NCI-H2227 treated with DMSO at 0.1 percent for 48 hours (cell line): ENCODE measurements around the gene MARK3.
"Not testable (repeated sequence)": the region's sequence is repeated elsewhere in the genome, so short reads cannot be mapped to it uniquely, and the experiment has no call there.

Experiments
- DNase-seq: peaks from one replicate; lab custom pipeline; 2025; lab: John Stamatoyannopoulos, UW

Gene MARK3

DNA sequence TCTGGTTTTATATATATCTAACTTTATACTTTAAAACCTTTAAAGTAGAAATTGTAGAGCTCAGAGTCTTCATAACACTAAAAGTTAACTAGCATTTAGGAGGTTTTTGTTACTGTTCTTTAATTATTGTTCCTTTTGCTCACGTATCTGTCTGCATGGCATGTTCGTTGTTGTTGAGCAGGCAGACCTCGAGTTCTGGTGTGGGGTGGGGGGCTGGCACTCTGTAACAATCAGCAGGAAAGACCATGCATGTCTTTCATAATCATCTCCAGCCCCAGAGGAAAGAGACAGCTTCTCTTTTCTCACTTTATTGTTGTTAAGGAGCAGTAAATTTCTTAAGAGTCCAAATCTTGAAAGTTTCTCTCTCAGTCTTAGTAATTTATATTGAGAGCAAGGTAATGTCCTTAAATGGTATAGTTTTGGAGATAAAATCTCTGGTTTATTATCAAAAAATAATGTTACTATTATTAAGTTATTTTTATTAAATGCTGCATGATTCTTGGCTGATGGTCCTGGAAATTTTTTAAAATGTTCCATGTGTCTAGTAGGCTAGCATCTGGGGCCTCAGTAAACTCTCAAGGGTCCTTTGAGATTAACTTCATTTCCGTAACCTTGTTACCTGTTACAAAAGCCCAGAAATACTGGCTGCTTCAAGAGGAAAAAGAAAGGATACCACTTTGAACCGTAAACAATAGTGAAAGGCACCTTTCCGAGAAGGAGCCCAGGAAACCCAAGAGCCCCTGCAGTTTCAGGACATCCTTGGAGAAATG, 107.1 kb downstream of the MARK3 start:
- DNase-seq, result no peak

DNA sequence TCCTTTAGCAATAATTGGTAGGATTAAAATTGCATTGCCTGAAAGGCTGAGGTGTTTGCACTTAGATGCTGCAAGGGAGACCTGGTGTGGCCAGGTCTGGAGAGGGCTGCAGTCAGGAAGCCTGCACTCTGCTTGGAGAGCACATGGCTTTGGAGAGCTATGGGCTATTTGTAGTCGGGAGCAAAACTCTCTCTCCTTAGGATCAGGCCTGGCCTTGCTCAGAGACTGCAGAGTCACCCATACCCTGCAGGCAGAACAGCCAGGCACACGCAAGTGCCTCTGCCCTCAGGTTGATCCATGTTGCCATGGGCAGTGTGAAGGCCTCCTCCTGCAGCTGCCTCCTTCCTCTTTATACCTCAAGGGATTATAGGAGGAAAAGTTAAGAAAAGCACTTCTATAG, 110.6 kb downstream of the MARK3 start:
- DNase-seq, result no peak

DNA sequence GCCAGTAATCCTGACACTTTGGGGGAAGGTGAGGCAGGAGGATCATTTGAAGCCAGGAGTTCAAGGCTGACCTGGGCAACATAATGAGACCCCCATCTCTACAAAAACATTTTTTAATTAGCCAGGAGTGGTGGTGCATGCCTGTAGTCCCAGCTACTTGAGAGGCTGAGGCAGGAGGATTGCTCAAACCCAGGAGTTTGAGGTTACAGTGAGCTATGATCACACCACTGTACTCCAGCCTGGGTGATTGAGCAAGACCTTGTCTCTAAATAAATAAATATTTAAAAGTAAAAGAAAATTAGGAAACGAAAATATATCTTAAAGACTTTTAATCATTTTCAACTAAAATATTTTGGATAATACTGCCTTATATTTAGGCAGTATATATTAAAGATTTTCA, 111.6 kb downstream of the MARK3 start:
- no peak for DNase-seq

DNA sequence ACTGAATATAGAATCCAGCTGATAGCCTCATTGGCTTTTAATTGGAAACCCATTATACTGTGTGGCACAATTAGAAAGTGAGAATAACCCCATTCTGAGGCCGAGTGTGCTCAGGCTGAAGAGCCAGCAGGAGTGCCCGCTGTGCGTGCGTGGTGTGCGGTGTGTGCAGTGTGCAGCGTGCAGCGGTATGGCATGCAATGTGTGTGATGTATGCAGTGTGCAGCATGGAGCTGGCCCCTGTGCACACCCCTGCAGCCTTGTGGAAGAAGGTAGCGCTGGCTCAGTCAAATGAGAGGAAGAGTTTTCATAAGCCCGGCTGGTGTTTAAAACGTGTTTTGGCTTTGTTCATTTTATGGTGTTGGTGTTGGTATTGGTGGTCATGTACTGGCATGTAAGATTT, 114.5 kb downstream of the MARK3 start:
- no peak for DNase-seq

DNA sequence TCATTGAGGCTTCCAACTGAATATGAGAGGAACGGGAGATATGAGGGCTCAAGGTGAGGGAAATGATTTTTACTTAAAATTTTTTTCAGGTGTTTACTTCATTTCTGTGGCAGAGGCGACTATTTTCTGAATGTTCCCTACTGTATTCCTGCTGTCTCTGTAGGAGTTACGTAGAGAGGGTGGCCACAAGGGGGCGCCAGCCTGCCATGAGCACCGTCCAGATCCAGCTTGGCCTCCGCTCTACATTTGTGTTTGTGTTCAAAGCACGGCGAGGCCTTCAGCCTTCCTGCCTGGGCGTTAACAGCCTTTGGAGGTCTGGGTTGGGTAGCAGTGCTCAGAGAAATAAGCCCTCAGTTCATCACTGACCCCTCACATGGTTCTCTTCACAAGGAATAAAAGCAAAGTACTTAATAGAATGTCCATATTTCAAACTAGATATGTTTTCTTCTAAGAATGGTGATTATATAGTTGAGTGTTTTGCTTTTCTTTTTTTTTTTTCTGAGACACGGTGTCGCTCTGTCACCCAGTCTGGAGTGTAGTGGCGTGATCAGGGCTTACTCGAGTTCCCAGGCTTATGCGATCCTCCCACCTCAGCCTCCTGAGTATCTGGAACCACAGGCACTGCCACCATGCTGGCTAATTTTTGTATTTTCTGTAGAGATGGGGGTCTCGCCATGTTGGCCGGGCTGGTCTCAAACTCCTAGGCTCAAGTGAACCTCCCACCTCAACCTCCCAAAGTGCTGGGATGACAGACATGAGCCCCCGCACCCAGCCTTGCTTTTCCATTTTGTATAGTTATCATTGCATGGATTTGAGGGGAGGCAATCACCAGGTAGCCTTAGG, 115.2 kb downstream of the MARK3 start:
- DNase-seq, result peak; percentile 81

DNA sequence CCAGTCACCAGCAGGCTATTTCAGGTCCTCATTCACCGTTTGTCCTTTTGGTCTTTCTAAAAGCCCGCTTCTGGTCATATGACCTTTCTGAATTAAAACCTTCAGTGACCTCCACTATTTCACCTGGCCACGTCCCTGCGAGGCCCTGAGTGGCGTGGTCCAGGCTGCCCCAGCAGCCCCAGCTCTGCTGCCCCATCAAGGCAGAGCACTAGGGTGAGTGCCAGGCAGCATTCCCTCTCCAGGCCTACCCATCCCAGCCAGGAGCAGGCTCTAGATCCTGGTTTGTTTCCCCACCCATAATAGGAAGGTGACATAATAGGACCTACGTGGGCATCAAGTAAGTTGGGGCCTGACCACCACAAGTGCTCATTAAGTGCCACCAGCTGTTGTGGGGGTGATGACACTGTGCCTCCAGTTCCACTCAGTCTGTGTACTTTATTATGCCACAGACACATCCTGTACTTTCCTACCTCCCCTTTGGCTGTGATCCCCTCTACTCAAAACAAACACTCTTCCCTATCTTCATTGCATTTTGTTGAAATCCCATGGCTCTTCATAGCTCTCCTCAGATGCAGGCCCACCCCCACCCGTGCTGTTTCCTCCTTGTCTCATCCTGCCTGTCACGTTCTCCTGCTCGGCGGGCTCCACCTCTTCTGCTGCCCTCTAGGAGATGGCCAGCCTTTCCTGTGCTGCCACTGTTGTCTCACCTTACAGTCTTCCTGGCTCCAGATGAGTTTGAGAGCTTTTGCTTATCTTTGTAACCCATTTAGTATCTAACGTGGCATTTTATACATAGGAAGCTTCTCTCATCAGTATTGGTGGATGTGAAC, 116.0 kb downstream of the MARK3 start:
- DNase-seq, result no peak

DNA sequence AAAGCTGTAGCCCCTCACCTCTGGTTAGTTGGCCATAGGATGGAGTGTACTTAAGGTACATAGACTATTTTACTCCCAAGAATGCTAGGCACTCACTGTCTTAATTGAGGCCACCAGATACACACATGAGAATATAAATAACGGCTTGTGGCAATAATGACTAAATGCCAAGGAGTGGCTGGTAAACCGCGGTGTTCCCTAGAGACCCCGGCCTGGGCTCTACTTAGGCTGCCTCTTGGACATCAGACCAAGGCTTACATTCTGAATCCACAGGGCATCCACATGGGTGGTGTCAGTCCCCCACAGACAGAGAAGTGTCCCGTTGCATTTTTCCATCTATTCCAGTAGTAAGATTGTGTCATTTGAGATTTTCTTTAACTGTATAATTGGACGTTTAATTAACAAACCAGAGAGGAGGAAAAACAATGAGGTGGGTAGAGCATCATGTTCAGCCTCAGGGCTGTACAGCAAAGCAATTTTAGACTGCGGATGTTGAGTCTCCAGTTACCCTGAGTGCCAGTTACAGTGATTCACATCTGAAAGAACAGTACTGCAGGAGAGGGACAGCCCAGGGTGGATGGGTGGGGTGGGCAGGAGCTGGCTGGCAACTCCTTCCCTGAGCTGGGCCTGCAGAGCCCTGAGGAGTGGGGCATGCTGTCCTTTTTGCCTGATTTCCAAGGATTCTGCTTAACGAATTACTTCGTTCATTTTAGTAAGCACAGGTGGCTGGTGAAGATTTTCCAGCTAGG, 116.9 kb downstream of the MARK3 start:
- DNase-seq, result no peak

DNA sequence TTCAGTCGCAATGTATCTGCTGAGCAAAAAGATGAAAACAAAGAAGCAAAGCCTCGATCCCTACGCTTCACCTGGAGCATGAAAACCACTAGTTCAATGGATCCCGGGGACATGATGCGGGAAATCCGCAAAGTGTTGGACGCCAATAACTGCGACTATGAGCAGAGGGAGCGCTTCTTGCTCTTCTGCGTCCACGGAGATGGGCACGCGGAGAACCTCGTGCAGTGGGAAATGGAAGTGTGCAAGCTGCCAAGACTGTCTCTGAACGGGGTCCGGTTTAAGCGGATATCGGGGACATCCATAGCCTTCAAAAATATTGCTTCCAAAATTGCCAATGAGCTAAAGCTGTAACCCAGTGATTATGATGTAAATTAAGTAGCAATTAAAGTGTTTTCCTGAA, 117.7 kb downstream of the MARK3 start:
- DNase-seq, result no peak

DNA sequence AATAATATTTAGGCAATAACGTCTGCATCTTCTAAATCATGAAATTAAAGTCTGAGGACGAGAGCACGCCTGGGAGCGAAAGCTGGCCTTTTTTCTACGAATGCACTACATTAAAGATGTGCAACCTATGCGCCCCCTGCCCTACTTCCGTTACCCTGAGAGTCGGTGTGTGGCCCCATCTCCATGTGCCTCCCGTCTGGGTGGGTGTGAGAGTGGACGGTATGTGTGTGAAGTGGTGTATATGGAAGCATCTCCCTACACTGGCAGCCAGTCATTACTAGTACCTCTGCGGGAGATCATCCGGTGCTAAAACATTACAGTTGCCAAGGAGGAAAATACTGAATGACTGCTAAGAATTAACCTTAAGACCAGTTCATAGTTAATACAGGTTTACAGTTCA, 118.1 kb downstream of the MARK3 start:
- no peak for DNase-seq

DNA sequence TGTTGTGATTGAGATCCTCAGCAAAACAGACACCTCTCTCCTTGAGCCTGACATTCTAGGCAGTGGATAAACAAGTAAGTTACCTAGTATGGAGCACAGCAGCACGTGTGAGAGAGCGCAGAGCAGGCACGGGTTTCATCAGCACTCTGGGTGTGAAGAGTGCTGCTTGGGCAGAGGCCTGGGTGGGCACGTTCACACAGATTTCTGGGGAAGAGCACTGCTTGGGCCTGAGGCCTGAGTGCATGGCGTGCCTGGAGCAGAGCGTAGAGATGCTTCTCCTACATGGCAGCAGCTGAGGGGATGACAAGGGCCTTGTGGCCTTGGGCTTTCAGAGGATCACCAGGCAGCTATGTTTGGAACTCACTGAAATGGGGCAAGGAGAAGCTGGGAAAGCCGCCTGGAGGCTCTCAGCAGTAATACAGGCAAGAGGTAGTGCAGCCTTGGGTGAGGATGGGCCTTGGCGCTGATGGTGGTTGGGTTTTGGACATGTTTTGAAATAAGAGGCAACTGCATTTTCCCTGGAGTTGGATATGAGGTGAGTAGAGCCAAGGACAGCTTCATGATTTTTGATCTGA, 119.9 kb downstream of the MARK3 start:
- DNase-seq, result no peak

DNA sequence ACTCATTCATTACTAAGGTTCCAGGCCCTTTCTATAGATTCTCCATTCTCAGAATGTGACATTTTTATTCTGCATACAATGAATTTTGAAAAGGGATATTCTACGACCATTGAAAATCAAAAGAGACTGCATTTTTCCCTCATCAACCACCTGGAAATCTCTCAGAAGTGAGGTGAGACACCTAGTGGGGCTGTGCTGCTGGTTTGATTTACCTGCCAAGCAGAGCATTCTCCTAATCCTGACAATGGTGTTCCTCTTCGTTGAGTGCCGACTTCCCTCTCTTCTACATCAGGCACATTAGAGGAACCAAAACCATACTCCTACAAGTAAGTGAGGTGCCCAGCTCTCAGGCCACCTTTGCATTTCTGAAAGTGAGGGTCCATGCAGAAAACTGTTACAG, 122.5 kb downstream of the MARK3 start:
- DNase-seq, result no peak

DNA sequence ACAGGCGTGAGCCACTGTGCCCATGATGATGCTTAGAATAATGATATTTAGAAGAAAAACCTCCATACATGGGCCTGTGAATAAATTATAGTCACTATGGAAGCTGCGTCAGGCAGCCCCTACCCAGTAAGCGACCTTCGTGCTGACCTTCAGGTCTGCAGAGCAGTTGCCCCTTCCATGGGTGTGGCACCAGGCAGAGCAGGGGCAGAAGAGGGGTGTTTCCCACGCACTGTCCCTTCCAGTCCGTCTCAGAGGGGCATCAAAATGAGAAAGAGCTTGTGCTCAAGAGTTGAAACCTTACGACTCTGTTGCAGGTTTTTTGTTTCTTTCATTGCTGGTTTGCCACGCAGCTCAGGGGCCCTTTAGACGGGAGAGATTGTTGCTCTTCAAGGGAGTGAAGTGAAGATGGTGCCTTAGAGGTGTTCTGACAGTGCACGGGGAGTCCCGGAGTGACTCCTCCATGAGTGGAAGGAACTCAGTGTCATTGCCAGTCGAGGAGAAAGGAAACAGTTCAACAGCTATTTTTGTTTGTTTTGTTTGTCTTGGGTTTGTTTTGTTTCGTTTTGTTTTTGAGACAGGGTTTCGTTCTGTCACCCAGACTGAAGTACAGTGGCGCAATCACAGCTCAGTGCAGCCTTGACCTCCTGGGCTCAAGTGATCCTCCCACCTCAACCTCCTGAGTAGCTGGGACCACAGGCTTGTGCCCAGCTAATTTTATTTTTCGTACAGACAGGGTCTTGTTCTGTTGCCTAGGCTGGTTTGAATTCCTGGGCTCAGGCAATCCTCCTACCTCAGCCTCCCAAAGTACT, 123.5 kb downstream of the MARK3 start:
- no peak for DNase-seq

DNA sequence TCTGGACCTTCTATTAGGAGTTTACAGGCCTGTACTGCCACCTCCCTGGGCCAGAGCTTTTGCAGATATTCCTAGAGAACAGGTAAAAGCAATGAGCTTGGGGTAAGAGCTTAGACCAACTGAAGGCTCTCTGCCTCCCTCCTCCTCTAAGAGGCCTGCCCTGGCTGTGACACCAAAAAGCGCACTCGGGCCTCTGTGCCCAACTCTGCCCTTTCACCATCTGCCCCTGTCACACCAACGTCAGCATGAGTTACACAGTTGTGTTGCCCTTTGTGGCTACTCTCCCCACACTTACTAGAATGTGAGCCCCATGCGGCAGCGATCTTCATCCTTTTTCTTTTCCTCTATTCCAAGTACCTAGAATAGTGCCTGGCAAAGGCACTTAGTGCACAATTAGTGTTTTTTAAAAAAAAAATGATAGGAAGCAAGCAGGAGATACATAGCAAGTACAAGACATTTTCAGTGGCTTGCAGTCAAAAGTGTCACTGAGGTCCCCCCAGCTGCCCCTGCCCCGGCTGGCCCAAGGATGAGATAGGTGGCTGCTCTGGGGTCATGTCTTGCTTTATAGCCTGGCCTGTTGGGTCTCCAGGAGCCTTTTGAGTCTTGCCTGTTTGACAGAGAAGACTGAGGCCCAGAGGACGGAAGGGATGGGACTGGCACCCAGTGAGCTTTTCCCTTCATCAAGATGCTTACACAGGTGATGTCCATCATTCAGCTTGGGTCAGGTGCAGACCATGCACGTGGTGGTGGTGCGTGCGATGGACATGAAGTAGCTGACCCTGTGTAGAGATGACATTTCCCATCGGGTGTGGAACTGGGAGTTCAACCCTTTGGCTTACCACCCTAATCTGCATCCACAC, 124.9 kb downstream of the MARK3 start:
- DNase-seq, result no peak

DNA sequence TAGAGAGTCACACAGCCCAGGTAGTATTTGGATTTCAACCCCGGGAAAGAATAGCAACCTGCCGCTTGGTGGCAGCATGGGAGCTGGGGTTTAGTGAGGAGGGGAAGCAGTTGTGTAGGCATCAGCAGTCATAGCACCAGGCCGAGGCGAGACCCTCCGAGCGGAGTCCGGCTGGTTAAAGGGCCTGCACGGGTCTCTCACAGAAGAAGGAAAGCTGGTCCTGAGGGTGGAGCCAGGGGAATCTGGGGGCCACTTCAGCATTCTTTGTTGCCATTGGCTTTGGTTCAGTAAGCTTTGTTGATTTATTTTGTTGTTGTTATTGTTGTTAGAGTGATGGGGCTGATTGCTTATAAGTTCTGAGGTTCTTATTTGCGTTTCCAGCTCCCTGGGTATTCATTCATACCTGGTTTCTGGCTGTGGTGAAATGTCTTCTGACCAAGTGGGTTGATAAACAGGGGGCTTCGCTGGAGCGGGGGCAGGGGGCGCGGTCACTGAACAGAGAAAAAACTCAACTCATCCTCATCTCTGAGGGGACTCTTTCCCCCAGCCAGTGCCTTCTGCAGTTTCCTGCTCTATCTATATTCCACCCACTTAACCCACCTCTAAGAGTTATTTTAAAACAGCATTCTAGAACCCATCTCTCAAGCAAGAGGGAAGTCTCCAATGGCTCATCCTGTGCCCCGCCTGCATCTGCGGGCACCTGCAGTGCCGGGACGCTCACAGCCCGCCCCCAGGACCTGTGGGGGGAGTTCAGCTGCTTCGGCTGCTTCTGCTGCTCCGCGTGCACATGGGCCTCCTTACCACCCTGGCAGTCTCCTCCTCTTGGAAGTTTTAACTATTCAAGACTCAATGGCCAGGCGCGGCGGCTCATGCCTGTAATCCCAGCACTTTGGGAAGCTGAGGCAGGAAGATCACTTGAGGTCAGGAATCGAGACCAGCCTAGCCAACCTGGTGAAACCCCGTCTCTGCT, 125.8 kb downstream of the MARK3 start:
- no peak for DNase-seq

DNA sequence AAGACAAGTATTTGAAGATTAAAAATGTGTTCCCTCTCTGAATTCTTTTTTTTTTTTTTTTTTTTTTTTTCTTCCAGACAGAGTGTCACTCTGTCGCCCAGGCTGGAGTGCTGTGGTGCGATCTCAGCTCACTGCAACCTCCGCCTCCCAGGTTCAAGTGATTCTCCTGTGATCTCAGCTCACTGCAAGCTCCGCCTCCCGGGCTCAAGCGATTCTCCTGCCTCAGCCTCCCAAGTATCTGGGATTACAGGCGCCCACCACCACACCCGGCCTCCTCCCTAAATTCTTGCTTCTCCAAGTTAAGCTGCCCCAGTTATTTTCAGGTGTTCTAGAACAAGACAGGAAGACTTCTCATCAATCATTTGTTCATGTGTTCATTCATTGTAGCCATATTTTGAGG, 127.0 kb downstream of the MARK3 start:
- not testable (repeated sequence) for DNase-seq

DNA sequence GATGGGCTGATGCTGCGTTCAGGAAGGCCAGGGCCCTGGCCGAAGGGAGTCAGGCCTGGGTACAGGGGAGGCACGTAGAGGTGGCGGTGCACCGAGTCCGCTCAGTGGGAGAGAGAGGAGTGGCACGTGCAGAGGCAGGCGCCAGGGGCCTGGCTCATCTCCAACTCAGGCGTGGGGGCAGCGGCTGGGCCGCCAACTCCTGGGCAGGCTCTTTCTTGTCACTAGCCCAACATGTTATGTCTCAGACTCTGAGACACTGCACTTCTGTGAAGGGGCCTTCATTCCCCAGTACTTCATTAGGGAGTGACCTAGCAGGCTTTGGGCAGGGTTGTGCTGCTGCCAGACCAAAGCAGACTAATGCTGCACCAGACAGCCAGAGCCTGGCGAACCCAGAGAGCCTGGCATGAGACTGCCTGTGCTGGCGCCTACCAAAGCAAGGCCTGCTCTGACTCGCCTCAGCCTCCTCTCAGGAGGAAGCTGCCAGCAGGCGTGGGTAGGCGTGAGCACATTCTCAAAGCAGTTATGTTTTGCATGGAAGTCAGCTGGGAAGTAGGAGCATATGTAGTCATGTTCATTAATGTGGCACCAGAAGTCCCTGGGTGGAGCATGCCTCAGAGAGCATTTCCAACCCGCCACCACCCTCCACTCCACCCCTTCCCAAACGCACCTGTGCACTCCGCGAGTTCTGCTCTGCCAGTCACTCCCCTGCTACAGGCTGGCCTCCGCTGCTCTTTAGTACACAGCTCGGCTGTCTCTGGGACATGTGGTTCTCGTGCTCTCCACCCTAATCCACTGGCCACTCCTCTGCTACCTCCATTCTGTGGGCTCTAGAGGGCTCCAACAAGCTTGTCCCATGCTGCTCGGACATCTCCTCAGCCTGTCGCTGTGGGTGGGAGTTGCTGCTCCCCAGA, 127.7 kb downstream of the MARK3 start:
- DNase-seq, result peak; percentile 70
